ENCODE data around the gene CCSER1. TPM values are rescaled to one million over a fixed set of nuclear protein-coding genes. Genes with fewer than 3 reads are reported as not detected.

The CCSER1 gene
- total and polyA plus RNA-seq, 2 experiments from 2014 or later = 2.9 to 3.4 TPM

DNA sequence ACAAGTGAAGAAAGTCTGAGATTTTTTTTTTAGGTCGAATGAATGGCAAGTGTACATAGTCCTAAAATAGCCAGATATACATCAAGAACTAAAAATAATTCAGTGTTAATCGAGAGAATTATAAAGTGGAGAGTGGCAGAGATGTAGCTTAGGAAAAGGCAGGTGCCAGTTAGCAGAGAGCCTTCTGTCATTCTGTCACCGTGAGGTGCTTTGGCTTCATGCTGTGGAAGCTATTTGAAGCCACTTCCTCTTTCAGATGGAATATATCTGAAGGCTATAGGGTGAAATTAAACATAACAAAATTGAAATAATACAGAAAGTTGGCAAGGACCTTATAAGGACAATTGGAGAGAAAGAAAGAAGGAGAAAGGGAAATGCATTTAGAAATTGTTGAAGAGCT, 756.3 kb downstream of the CCSER1 start (continued):
- TF ChIP-seq, protein P1, sequence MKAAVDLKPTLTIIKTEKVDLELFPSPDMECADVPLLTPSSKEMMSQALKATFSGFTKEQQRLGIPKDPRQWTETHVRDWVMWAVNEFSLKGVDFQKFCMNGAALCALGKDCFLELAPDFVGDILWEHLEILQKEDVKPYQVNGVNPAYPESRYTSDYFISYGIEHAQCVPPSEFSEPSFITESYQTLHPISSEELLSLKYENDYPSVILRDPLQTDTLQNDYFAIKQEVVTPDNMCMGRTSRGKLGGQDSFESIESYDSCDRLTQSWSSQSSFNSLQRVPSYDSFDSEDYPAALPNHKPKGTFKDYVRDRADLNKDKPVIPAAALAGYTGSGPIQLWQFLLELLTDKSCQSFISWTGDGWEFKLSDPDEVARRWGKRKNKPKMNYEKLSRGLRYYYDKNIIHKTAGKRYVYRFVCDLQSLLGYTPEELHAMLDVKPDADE (IDR thresholded peaks at IDR 0.05) = no peak

DNA sequence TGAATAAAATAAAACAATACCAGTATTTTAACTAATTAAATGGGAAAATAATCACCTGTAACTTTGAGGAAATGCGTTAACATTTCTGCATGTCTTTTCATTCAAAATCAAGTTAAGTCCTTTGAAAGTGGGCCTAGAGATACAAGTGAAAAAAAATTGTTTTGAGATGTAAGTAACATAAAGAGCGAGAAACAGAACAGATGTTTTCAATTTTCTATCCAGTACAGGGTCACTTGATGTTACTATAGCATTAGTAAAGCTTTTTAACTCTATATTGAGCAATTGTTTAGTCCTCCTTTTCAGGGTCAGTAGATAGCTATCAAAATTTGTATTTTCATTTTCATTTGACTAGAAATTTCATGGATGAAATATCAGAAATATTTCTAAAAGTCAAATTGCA, 761.4 kb downstream of the CCSER1 start:
- Histone ChIP-seq H3K79me2 (replicated peaks; ENCODE audit: insufficient read depth) (no peaks in the 10 kb centered on the region), H3K4me3 (no peak overlapping the region), H3K36me3 (ENCODE audit: insufficient read depth) (no peaks in the 10 kb centered on the region), H3F3A (replicated peaks; ENCODE audit: low read depth) (no peaks in the 10 kb centered on the region), H3K27ac (ENCODE audit: low read depth) (no peak overlapping the region), H4K20me1 (replicated peaks; ENCODE audit: insufficient read depth) (no peaks in the 10 kb centered on the region), H3K9me2 (ENCODE audit: insufficient read depth) (no peaks in the 10 kb centered on the region), H3K4me2 (no peak overlapping the region), H3K4me1 (ENCODE audit: insufficient read depth) (peaks cover 6% of the 10 kb centered on the region; the same call in 1 of the 2 replicates), H3K27me3 (ENCODE audit: insufficient read depth) (no peaks in the 10 kb centered on the region), H2AFZ (no peak overlapping the region)
- DNase-seq (ENCODE audit: low spot score) (no peak), ATAC-seq (no peak)
- Mint-ChIP-seq H3K4me1 (peaks cover 12% of the 10 kb centered on the region), H3K36me3 (ENCODE audit: low read depth) (no peaks in the 10 kb centered on the region), H3K4me3 (no peak overlapping the region), H3K27ac (peak overlapping the region; percentile 25; the same call in 1 of the 2 replicates), H3K9me3 (no peaks in the 10 kb centered on the region), H3K27me3 (ENCODE audit: insufficient read depth, low read depth, poor library complexity) (peaks cover 2% of the 10 kb centered on the region)
- TF ChIP-seq CREB1 (CRISPR knock-in tag; IDR thresholded peaks at IDR 0.05; ENCODE audit: low read depth) = no peak
- no peak for TF ChIP-seq ZNF114 (CRISPR knock-in tag; IDR thresholded peaks at IDR 0.05)
- TF ChIP-seq, protein P2, sequence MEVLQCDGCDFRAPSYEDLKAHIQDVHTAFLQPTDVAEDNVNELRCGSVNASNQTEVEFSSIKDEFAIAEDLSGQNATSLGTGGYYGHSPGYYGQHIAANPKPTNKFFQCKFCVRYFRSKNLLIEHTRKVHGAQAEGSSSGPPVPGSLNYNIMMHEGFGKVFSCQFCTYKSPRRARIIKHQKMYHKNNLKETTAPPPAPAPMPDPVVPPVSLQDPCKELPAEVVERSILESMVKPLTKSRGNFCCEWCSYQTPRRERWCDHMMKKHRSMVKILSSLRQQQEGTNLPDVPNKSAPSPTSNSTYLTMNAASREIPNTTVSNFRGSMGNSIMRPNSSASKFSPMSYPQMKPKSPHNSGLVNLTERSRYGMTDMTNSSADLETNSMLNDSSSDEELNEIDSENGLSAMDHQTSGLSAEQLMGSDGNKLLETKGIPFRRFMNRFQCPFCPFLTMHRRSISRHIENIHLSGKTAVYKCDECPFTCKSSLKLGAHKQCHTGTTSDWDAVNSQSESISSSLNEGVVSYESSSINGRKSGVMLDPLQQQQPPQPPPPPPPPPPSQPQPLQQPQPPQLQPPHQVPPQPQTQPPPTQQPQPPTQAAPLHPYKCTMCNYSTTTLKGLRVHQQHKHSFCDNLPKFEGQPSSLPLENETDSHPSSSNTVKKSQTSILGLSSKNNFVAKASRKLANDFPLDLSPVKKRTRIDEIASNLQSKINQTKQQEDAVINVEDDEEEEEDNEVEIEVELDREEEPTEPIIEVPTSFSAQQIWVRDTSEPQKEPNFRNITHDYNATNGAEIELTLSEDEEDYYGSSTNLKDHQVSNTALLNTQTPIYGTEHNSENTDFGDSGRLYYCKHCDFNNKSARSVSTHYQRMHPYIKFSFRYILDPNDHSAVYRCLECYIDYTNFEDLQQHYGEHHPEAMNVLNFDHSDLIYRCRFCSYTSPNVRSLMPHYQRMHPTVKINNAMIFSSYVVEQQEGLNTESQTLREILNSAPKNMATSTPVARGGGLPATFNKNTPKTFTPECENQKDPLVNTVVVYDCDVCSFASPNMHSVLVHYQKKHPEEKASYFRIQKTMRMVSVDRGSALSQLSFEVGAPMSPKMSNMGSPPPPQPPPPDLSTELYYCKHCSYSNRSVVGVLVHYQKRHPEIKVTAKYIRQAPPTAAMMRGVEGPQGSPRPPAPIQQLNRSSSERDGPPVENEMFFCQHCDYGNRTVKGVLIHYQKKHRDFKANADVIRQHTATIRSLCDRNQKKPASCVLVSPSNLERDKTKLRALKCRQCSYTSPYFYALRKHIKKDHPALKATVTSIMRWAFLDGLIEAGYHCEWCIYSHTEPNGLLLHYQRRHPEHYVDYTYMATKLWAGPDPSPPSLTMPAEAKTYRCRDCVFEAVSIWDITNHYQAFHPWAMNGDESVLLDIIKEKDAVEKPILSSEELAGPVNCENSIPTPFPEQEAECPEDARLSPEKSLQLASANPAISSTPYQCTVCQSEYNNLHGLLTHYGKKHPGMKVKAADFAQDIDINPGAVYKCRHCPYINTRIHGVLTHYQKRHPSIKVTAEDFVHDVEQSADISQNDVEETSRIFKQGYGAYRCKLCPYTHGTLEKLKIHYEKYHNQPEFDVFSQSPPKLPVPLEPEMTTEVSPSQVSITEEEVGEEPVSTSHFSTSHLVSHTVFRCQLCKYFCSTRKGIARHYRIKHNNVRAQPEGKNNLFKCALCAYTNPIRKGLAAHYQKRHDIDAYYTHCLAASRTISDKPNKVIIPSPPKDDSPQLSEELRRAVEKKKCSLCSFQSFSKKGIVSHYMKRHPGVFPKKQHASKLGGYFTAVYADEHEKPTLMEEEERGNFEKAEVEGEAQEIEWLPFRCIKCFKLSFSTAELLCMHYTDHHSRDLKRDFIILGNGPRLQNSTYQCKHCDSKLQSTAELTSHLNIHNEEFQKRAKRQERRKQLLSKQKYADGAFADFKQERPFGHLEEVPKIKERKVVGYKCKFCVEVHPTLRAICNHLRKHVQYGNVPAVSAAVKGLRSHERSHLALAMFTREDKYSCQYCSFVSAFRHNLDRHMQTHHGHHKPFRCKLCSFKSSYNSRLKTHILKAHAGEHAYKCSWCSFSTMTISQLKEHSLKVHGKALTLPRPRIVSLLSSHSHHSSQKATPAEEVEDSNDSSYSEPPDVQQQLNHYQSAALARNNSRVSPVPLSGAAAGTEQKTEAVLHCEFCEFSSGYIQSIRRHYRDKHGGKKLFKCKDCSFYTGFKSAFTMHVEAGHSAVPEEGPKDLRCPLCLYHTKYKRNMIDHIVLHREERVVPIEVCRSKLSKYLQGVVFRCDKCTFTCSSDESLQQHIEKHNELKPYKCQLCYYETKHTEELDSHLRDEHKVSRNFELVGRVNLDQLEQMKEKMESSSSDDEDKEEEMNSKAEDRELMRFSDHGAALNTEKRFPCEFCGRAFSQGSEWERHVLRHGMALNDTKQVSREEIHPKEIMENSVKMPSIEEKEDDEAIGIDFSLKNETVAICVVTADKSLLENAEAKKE (CRISPR knock-in tag; IDR thresholded peaks at IDR 0.05) = no peak
- TF ChIP-seq EZH2phosphoT487 (IDR thresholded peaks at IDR 0.05; ENCODE audit: unreplicated experiment) = no peak
- no peak for TF ChIP-seq POLR2AphosphoS5 (IDR thresholded peaks at IDR 0.05; ENCODE audit: low read depth)
- TF ChIP-seq EZH2 (IDR thresholded peaks at IDR 0.05; ENCODE audit: low read depth, unreplicated experiment) = no peak
- TF ChIP-seq, protein P3, sequence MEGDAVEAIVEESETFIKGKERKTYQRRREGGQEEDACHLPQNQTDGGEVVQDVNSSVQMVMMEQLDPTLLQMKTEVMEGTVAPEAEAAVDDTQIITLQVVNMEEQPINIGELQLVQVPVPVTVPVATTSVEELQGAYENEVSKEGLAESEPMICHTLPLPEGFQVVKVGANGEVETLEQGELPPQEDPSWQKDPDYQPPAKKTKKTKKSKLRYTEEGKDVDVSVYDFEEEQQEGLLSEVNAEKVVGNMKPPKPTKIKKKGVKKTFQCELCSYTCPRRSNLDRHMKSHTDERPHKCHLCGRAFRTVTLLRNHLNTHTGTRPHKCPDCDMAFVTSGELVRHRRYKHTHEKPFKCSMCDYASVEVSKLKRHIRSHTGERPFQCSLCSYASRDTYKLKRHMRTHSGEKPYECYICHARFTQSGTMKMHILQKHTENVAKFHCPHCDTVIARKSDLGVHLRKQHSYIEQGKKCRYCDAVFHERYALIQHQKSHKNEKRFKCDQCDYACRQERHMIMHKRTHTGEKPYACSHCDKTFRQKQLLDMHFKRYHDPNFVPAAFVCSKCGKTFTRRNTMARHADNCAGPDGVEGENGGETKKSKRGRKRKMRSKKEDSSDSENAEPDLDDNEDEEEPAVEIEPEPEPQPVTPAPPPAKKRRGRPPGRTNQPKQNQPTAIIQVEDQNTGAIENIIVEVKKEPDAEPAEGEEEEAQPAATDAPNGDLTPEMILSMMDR (conservative IDR thresholded peaks at IDR 0.05; ENCODE audit: low read depth in 2 of 2) = no peak
- TF ChIP-seq, protein P1 (IDR thresholded peaks at IDR 0.05) = no peak
- TF ChIP-seq ZNF331 (CRISPR knock-in tag; IDR thresholded peaks at IDR 0.05; ENCODE audit: low read depth) = no peak
- TF ChIP-seq, protein P4, sequence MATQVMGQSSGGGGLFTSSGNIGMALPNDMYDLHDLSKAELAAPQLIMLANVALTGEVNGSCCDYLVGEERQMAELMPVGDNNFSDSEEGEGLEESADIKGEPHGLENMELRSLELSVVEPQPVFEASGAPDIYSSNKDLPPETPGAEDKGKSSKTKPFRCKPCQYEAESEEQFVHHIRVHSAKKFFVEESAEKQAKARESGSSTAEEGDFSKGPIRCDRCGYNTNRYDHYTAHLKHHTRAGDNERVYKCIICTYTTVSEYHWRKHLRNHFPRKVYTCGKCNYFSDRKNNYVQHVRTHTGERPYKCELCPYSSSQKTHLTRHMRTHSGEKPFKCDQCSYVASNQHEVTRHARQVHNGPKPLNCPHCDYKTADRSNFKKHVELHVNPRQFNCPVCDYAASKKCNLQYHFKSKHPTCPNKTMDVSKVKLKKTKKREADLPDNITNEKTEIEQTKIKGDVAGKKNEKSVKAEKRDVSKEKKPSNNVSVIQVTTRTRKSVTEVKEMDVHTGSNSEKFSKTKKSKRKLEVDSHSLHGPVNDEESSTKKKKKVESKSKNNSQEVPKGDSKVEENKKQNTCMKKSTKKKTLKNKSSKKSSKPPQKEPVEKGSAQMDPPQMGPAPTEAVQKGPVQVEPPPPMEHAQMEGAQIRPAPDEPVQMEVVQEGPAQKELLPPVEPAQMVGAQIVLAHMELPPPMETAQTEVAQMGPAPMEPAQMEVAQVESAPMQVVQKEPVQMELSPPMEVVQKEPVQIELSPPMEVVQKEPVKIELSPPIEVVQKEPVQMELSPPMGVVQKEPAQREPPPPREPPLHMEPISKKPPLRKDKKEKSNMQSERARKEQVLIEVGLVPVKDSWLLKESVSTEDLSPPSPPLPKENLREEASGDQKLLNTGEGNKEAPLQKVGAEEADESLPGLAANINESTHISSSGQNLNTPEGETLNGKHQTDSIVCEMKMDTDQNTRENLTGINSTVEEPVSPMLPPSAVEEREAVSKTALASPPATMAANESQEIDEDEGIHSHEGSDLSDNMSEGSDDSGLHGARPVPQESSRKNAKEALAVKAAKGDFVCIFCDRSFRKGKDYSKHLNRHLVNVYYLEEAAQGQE (IDR thresholded peaks at IDR 0.05; ENCODE audit: unreplicated experiment) = no peak
- no peak for TF ChIP-seq JUNB (IDR thresholded peaks at IDR 0.05; ENCODE audit: unreplicated experiment)
- no peak for TF ChIP-seq NANOG (IDR thresholded peaks at IDR 0.05; ENCODE audit: borderline replicate concordance)
